OCI-M2 (cell line): ENCODE data around the gene MLXIP.

Experiments used
- DNase-seq: peaks from one replicate; lab custom pipeline; 2025; ENCODE audit not compliant: unreplicated experiment; lab: John Stamatoyannopoulos, UW

MLXIP gene

DNA sequence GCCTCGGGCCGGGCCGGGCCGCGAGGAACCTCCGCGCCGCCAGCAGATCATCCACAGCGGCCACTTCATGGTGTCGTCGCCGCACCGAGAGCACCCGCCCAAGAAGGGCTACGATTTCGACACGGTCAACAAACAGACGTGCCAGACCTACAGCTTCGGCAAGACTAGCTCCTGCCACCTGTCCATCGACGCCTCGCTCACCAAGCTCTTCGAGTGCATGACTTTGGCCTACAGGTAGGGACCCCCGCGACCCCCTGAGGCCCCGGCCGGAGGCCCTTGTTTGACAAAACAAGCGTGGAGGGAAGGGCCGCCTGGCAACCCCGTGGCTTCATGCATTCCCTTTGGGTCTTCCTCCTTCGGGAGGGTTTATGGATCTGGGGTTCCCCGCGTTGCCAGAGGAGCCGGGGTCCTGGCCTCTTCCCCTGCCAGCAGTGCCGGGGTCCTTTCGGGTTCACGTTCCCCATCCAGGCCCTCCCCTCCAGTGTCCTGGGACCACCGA lies 526 bp downstream of the MLXIP start:
- no peak for DNase-seq

GRCh38 chr12:122079532-122080081 lies 1.1 kb downstream of the MLXIP start:
- no peak for DNase-seq

DNA sequence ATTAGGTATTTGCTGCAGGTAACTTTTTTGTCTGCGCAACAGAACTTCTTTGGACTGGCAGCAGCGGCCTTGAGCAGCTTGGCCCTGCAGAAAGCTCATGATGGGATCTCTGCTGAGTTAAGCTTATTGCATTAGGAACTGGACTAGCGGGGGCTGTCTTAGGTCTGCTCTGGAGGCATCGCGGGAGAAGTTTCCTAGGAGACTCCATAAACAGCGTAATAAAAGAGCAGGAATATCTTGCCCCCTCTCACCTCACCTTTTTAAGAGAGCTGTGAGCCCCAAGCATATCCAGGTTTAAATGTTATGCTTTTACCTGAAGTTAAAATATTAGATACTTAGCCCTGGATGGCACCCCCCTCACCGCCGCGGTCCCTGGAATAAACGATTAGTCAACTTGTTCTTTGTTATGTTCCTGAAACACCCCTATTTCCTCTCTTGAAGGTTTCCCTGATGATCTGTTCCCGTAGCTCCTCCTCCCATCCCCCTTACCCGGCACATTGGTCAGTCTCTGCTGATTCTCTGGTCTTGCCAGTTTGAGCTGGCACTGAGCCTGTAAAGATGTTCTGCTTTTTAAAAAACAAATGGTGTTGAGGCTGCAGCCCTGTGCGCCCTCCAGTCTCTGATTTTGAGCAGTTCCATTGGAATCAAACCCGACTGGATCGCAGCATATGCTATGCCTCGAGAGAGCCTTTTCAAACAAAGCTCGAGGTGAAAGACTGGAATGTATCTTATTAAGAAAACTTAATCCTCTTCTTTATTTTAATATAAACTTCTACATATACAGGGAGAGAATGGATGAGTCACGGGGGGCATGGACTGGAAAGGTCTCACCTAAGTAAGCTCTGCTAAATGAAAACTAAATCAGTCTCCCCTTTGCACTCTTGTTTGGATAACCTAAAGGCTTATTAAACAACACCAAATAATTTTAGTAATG lies 1.9 kb downstream of the MLXIP start:
- no peak for DNase-seq

- DNase-seq, result no peak
These were observed 2.6 kb downstream of the MLXIP start for GRCh38 chr12:122081083-122081696.

GRCh38 chr12:122081697-122082221 lies 3.2 kb downstream of the MLXIP start:
- DNase-seq, result no peak

GRCh38 chr12:122082621-122083356 lies 4.2 kb downstream of the MLXIP start:
- DNase-seq, result no peak

DNA sequence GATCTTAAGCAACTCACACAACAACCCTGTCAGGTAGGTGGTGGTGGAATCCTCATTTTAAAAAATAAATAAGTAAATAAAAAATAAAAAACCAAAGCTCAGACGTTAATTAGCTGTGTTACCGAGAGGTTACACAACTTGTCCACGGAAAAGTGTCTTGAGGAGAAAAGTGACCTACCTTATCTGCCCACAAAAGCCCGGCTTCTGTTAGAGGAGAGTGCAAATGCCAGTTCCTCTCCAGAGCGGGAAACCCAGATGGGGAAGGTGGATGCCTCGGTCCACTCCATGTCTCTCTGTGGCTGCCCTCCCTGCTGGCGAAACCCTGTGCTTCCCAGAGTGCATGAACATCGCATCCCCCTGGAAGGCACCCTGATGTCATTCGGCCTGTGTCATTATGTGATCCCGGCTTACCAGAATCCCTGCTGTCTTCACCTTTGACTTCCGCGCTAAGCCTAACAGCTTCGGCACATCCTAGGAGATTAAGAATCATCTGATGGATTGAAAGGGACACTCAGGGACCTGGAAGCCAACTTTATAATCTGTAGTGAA lies 6.4 kb downstream of the MLXIP start:
- DNase-seq, result no peak

GRCh38 chr12:122085591-122085990 lies 7.0 kb downstream of the MLXIP start:
- no peak for DNase-seq

DNA sequence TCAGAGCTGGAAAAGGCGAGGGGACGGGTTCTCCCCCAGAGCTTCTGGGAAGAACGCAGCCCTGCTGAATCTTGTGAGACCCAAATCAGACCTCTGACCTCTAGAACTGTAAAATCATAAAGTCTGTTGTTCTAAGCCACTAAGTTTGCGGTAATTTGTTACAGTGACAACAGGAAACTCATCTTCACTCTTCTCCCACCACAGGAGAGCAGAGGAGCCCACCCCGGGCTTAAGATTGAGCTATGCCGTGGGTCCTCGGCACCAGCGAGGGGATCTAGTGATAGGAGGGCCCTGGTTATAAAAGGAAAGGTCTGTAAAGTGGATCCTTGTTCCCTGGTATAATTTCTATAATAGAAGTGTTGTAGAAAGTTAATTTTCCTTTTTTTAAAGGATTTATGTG lies 7.6 kb downstream of the MLXIP start:
- no peak for DNase-seq

DNA sequence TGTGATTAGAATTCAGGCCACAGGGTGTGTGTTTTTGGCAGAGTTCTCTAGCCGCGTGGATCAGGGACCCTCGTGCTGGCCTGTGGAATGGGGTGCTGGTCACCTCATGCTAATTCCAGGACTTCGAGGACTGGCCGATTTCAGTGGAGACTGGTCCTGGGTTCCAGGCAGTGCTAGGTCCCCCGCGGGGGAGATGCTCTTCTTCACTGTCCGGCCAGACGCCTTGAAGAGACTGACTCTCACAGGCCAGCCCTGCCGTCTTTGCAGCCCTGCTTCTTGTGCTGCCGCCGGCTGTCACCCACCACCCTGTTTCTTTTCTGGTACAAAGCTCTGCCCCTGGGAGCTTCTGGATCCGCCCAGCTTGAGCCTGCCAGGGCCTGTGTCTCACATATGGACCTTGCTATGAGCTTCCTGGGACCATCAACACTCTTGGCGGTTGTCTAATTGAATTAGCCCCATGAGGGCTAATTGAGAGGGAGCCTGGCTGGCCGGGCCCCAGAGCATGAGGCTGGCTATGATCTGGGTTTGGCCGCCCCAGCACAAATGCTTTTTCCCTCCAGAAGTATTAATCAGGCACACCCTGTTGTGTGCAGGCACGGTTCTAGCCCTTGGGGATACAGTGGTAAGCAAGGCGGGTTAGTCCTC lies 8.2 kb downstream of the MLXIP start:
- DNase-seq, result no peak

DNA sequence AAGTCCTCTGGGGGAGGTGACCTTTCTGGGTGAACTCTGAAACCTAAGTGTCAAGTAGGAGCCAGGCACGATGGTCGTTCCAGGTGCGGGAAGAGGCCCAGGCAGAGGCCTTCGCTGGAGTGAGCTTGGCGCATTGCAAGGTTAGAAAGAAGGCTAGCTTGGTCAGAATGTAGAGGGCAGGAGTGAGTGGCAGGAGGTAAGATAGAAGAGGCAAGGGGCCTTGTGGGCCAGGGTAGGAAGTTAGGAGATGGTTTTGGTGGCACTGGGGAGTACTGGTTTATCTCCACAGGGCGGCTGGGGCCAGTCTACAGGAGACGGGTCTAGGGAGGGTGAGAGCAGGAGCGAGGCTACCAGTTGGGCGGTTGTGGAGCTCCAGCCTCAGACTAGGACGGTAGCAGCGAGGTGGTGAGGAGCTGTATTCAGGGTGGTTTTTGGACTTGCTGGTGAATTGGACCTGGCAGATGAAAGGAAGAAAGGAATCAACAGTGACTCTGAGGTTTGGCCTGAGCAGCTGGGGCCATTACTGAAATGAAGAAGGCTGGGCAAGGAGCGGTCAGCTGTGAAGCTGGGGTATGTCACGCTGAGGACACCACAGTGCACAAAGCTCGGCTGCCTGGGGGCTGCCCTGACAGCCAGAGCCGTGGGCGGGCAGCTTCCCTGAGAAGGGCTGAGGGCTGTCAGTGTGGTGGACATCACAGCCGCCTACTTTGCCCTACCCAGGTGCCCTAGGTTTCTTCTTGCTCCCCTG lies 9.0 kb downstream of the MLXIP start:
- no peak for DNase-seq

DNA sequence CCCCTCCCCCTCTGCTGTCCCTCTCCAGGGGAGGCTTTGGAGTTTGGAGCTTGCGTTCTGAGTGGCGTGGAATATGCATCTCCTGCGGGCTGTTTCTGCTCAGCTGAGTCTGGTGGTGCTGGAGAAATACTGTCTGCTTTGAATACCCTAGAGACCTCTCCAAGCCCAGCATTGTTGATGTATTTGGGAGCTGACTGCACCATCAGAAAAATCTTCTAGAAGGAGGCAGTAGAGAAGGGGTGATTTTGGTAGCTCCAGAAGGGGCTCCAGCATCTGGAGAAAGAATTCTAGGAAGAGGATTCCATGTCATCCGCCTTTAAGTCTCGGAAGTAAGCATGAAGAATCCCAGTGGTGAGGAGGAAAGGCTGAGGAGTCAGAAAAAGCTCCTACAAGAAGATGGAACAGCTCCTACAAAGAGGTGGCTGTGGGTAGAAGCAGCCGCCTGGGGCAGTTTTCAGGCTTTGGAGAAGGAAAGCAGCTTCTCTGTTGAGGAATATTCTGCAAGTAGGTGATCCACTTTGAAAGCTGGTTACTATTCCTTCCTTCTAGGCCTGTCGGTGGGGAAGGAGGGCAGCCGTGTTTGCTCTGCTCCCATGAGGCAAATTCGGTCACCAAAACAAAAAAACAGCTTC lies 9.7 kb downstream of the MLXIP start:
- no peak for DNase-seq

GRCh38 chr12:122089077-122089476 lies 10.5 kb downstream of the MLXIP start:
- no peak for DNase-seq

DNA sequence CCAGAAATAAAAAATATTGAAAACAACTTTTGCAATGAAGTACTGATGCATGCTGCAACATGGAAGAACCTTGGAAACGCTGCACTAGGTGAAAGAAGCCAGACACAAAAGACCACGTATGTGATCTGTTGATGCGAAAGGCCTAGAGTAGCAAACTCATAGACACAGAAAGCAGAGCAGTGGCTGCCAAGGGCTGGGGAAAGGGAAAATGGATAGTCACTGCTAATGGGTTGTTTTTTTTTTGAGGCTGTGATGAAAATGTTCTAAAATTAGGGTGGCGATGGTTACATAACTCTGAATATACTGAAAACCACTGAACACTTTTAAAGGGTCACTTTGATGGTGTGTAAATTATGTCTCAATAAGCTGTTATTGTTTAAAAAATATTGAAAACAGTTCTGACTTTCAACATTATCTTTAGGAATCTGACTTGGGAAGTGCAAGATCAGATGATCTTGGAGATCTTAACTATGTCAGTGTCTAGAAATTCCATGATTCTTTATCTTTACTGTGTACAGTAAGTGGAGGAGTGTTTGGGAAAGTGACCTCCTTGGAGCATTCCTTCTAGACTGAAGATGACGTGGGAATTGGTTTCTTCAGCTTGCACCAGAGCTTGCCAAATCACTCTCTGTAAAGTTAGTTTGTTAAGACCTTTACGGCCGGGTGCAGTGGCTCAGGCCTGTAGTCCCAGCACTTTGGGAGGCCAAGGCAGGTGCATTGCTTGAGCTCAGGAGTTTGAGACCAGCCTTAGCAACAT lies 12.4 kb downstream of the MLXIP start:
- no peak for DNase-seq

- no peak for DNase-seq
These were observed 14.7 kb downstream of the MLXIP start for GRCh38 chr12:122093098-122093883.

DNA sequence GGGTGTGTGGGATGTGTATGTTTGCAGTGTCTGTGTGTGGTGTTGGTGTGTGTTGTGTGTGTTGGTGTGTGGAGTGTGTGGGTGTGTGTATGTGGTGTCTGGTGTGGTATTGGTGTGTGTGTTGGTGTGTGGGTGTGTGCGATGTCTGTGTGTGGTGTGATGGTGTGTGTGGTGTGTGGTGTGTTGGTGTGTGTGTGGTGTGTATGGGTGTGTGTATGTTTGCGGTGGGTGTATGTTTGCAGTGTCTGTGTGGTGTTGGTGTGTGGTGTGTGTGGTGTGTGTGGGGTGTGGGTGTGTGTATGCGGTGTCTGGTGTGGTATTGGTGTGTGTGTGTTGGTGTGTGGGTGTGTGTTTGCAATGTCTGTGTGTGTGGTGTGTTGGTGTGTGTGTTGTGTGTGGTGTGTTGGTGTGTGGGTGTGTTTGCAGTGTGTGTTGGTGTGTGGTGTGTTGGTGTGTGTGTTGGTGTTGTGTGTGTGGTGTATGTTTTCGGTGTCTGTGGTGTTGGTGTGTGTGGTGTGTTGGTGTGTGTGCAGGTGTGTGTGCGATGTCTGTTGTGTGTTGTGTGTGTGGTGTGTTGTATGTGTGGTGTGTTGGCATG lies 15.7 kb downstream of the MLXIP start:
- DNase-seq, result no peak
